ENCODE results near the gene NPDC1.

DNA sequence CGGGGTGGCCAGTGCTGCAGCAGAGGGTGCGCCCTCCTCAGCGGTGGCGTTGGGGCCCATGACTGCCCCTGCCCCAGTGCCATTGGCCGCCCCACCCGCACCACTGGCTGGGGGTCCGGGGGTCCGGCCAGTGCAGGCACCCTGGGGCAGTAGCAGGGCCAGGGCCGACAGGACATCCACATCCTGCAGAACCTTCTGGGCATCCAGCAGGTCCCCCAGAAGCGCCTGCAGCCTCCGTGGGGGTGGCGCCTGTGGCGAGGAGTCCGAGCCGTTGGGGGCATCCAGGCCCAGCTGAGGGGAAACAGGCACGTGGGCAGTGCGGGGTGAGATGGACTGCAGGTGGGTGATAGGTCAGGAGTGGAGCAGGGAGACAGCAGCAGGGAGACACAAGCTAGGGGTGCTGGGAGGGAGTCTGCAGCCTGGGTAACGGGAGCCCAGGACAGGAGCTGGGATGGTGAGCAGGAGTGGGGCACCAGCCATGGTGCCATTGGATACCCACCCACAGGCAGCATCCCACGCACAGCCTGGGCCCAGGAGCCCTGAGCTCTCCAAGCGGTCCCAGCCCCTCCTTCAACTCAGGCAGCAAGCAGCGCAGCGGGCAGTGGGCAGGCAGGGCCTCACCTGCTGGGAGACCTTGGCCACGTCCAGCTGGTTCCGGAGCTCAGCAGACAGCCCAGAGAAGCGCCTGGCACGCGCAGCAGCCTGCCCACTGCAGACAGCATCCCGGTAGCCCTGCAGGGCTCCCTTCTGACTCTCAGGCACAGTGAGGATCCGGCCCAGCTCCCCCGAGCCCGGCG is 25.0 kb downstream of the NPDC1 start:
- no peak for TF ChIP-seq CTCF (conservative IDR thresholded peaks at IDR 0.05 in 1 of 2, IDR thresholded peaks at IDR 0.05 in 1 of 2; ENCODE audit: low read depth in 1 of 2, low read length in 2 of 2)
- no peak for TF ChIP-seq EZH2 (IDR thresholded peaks at IDR 0.05; ENCODE audit: low read length, missing control alignments)
